ENCODE measurements around the gene KDR. TPM values are rescaled to one million over a fixed set of nuclear protein-coding genes. Genes with fewer than 3 reads are reported as not detected.

The KDR gene
- total and polyA plus RNA-seq, 9 donors, result 6.0 to 36.4 (median 13.9) TPM

- no peak for DNase-seq
- Histone ChIP-seq H3K9me3 (no peaks in the 10 kb centered on the region), H3K27me3 (no peaks in the 10 kb centered on the region), H3K4me1 (ENCODE audit: insufficient read depth) (no peaks in the 10 kb centered on the region), H3K36me3 (no peaks in the 10 kb centered on the region), H3K4me3 (no peak overlapping the region), H3K27ac (no peak overlapping the region)
- intact Hi-C loops (cut with DNase I), result no loop called here
- 87 to 91% (median 89%) methylated on average over 3 of the region's 3 CpGs for WGBS, 3 donors
- no peak for TF ChIP-seq POLR2A (IDR thresholded peaks at IDR 0.05)
- TF ChIP-seq CTCF (IDR thresholded peaks at IDR 0.05), result no peak
- TF ChIP-seq EP300 (IDR thresholded peaks at IDR 0.05), result no peak
These were observed 89.0 kb downstream of the KDR start for GRCh38 chr4:55036405-55036804.

- no peak for DNase-seq
- no peaks in the 10 kb centered on the region for H3K9me3 ChIP-seq
- no peak for TF ChIP-seq CTCF (IDR thresholded peaks at IDR 0.05)
- no peak overlapping the region for H3K4me3 ChIP-seq
- H3K4me1 ChIP-seq (ENCODE audit: insufficient read depth), result no peaks in the 10 kb centered on the region
- WGBS, 3 donors, result 18 to 29% (median 20%) methylated on average over 1 of the region's 1 CpG
- intact Hi-C loops (cut with DNase I), result no loop called here
- no peak overlapping the region for H3K27ac ChIP-seq
- no peaks in the 10 kb centered on the region for H3K27me3 ChIP-seq
- no peaks in the 10 kb centered on the region for H3K36me3 ChIP-seq
These were observed 89.5 kb downstream of the KDR start for GRCh38 chr4:55035892-55036291.

- Histone ChIP-seq H3K36me3 (no peaks in the 10 kb centered on the region), H3K27ac (no peak overlapping the region), H3K4me3 (no peak overlapping the region), H3K4me1 (ENCODE audit: insufficient read depth) (no peaks in the 10 kb centered on the region), H3K9me3 (no peaks in the 10 kb centered on the region), H3K27me3 (no peaks in the 10 kb centered on the region)
- intact Hi-C loops (cut with DNase I), result no loop called here
- TF ChIP-seq CTCF (IDR thresholded peaks at IDR 0.05), result no peak
- TF ChIP-seq POLR2A (IDR thresholded peaks at IDR 0.05), result no peak
- no peak for TF ChIP-seq EP300 (IDR thresholded peaks at IDR 0.05)
- no peak for DNase-seq
- WGBS, 3 donors, result 52 to 65% (median 57%) methylated on average over 8 of the region's 8 CpGs
These were observed 92.1 kb downstream of the KDR start for GRCh38 chr4:55033296-55033695.

- Histone ChIP-seq H3K27ac (no peak overlapping the region), H3K4me1 (ENCODE audit: insufficient read depth) (no peaks in the 10 kb centered on the region)
- TF ChIP-seq EP300 (IDR thresholded peaks at IDR 0.05), result no peak
- TF ChIP-seq POLR2A (IDR thresholded peaks at IDR 0.05), result no peak
- TF ChIP-seq CTCF (IDR thresholded peaks at IDR 0.05), result no peak
These were observed 92.6 kb downstream of the KDR start for GRCh38 chr4:55032788-55033187.

GRCh38 chr4:55032179-55032578 lies 93.2 kb downstream of the KDR start:
- TF ChIP-seq EP300 (IDR thresholded peaks at IDR 0.05) (no peak), POLR2A (IDR thresholded peaks at IDR 0.05) (no peak), CTCF (IDR thresholded peaks at IDR 0.05) (no peak)
- no peak for DNase-seq
- Histone ChIP-seq H3K4me3 (no peak overlapping the region), H3K27ac (no peak overlapping the region), H3K36me3 (no peaks in the 10 kb centered on the region), H3K9me3 (no peaks in the 10 kb centered on the region), H3K4me1 (ENCODE audit: insufficient read depth) (no peaks in the 10 kb centered on the region), H3K27me3 (no peaks in the 10 kb centered on the region)
- intact Hi-C loops (cut with DNase I), result no loop called here
- WGBS, 3 donors, result 61 to 77% (median 68%) methylated on average over 5 of the region's 5 CpGs

More at GRCh38 chr4:55032788-55033187, 92.6 kb downstream of the KDR start:
- H3K27me3 ChIP-seq, result no peaks in the 10 kb centered on the region
- H3K4me3 ChIP-seq, result no peak overlapping the region
- DNase-seq, result no peak
- H3K9me3 ChIP-seq, result no peaks in the 10 kb centered on the region
- H3K36me3 ChIP-seq, result no peaks in the 10 kb centered on the region
- intact Hi-C loops (cut with DNase I), result no loop called here
- 84 to 88% (median 84%) methylated on average over 1 of the region's 1 CpG for WGBS, 3 donors

All from ovary (tissue), 9 donors.